ENCODE results near the gene NEK6.

GRCh38 chr9:124290053-124290591 is 32.4 kb downstream of the NEK6 start:
- TF ChIP-seq CTCF (conservative IDR thresholded peaks at IDR 0.05), result no peak
- TF ChIP-seq EZH2 (IDR thresholded peaks at IDR 0.05; ENCODE audit: low read depth), result no peak

Measured in PC-9 (cell line).